ENCODE data around the gene RPS16.
"Not testable (repeated sequence)": the region's sequence is repeated elsewhere in the genome, so short reads cannot be mapped to it uniquely, and the experiment has no call there.

The RPS16 gene

DNA sequence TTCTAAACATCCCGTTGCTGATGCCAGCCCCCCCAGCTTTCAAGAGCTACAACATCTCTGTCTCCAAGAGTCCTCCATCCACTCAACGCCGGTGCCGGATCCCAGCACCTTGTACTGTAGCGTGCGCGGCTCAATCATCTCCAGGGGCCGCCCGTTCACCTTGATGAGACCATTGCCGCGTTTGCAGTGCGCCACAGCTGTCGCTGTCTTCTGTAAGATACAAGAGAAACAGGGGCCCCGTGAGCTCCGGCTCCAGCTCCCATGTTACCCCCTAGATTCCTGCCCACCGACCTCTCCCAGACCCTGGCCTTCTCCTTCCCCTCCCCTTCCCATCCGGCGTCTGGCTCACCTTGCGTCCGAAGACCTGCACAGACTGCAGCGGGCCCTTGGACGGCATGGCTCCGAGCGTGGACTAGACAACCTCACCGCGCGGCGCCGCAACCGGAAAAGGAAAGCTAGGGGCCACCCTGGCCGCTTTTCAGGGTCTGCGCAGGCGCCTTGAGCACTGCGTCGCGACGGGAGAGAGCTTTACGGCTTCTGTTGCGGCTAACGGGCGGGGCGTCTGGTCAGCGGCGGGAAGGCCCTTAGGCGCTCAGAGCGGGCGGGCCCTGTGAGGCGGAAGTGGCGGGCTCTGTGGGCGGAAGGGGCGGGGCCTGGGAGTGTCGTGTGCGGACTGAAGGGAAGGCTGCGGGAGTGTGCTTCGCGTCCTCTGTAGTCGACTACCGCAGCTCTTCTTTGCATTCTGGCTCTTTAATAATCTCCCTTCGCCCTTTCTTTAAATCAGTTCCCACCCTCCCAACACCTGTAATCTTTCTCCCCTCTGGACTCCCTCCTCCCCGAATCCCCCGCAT, at the start of gene RPS16:
RPS16 (minus strand) TSS at position 451 of the 851 bp plus-strand sequence; CDS start at position 397, 54 bp downstream.
- peak; percentile 84 for FAIRE-seq

DNA sequence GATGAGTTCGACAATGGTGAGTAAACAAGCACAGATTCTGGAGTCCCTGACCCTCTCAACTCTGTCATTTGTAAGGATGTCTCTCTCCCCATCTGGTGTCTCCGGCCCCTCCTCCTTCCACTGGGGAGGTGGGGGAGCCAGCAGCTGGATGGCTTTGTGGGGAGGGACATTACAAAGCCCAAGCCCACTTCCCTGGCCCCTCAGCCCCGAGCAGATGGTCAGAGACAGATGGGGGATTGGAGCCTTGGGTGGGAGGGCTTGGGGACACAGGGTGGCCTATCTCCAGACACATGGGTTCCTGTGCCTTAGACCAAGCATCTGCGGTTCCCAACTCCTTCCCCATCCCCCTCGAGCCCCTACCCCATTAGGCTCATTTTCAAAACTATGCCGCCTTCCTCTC, 47.4 kb upstream of the RPS16 start:
- no peak for FAIRE-seq

- FAIRE-seq: no peak
Measured at GRCh38 chr19:39481676-39482075, 45.9 kb upstream of the RPS16 start.

GRCh38 chr19:39481229-39481545, 45.4 kb upstream of the RPS16 start:
- FAIRE-seq: no peak

- FAIRE-seq: peak; percentile 51
Measured at GRCh38 chr19:39480337-39481228, 44.8 kb upstream of the RPS16 start, which contains the start of gene TIMM50. TIMM50 (plus strand) TSS chr19:39480838; CDS start chr19:39480854, 16 bp downstream.

- FAIRE-seq: no peak
Measured at GRCh38 chr19:39479916-39480315, 44.2 kb upstream of the RPS16 start.

GRCh38 chr19:39479319-39479801, 43.6 kb upstream of the RPS16 start:
- FAIRE-seq: not testable (repeated sequence)

- no peak for FAIRE-seq
Measured at GRCh38 chr19:39475748-39476147, 40.0 kb upstream of the RPS16 start.

- no peak for FAIRE-seq
Measured at GRCh38 chr19:39474139-39474620, 38.4 kb upstream of the RPS16 start.

DNA sequence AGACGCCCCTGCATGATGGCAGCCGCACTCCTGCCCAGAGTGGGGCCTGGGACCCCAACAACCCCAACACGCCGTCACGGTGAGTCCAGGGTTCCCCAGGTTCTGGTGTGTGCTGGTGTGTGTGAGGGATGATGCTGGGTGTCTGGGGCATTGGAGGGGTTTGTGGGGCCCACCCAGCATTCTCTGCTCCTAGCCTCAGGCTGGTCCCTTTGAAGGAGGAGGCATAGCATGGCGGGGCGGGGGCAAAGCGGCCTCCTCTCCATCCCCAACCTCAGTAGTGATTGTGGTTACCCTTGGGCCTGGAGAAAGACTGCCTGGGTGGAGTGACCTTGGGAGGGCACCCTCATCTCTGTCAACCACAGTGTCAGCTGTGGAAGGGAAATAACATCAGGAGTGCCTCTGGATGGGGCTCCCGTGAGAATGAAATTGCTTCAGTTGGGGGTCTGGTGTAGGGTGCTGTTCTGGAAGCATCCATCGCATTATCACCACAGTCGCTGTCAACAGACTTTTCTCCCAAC, 37.8 kb upstream of the RPS16 start:
- no peak for FAIRE-seq

- FAIRE-seq: no peak
Measured at GRCh38 chr19:39472746-39473442, 37.1 kb upstream of the RPS16 start.

GRCh38 chr19:39471756-39472536, 36.2 kb upstream of the RPS16 start:
- no peak for FAIRE-seq

GRCh38 chr19:39470724-39471339, 35.1 kb upstream of the RPS16 start:
- no peak for FAIRE-seq

- no peak for FAIRE-seq
Measured at GRCh38 chr19:39469567-39469966, 33.8 kb upstream of the RPS16 start.

- FAIRE-seq: no peak
Measured at GRCh38 chr19:39469036-39469435, 33.3 kb upstream of the RPS16 start.

DNA sequence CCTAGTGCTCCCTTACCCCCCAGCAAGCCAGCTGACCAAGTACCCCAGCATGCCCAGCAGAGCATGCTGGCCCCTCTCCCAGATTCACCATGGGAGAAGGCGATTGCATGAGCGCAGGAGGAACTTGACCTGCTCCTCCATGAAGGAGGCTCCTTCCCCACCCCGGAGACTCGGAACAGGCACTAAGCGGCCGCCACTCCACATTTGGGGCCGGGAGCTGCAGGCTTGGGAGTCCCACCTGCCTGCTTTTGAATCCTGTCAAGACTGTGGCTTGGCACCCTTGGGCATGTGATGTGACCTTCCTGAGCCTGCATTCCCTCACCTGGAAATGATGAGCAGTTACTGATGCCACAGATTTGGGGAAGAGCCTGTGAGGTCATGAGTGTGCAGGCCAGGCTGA, 32.2 kb upstream of the RPS16 start:
- no peak for FAIRE-seq

DNA sequence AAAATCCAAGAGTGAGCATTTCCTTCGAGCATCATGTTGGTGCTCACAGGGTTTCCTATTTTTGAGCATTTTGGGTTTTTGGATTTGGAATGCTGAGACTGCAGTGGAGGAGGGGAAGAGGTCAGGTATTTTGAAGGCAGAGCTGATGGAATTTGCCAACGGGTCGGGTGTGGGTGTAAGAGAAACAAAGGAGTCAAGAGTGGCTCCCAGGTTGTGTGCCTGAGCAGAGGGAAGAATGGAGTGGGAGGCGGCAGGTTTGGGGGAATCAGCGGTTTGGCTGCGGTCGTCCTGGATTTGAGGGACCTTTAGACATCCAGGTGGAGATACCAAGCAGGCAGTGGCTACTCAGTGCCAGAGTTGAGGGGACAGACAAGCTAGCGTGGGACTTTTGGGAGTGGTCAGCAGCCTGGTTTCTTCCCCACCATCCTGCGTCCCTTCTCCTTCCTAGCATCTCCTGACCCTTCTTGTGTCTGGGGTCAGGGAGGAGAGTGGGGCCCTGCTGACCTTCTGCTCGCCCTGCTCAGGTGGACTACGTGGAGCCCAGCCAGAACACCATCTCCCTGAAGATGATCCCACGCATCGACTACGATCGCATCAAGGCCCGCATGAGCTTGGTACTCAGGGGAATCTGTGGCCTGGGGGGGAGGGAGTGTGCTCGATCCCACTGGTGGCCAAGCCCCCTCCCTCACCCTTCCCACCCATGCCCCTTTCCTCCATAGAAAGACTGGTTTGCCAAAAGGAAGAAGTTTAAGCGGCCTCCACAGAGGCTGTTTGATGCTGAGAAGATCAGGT, 30.4 kb upstream of the RPS16 start:
- FAIRE-seq: no peak

GRCh38 chr19:39463403-39463802, 27.7 kb upstream of the RPS16 start:
- no peak for FAIRE-seq

- FAIRE-seq: not testable (repeated sequence)
Measured at GRCh38 chr19:39451257-39451656, 15.5 kb upstream of the RPS16 start.

GRCh38 chr19:39449116-39449797, 13.5 kb upstream of the RPS16 start:
- no peak for FAIRE-seq

Data from A204.1 (cell line).